Esophagus (tissue), 2 donors: Measurements from ENCODE around the gene C8G. TPM values are rescaled to one million over a fixed set of nuclear protein-coding genes. Genes with fewer than 3 reads are reported as not detected.

Experiments used
- H3K27ac ChIP-seq, 2 donors: one replicate each; pipeline ENCODE4 v1.5.1; 2013; ENCODE audit warnings: low read depth in 2 of 2, mild to moderate bottlenecking in 2 of 2, inconsistent platforms in 1 of 2, low read length in 1 of 2, moderate library complexity in 1 of 2
- H3K27me3 ChIP-seq, 2 donors: one replicate each; pipeline ENCODE4 v1.6.1; 2013; ENCODE audit warnings: low read length in 2 of 2, control low read depth in 1 of 2, mild to moderate bottlenecking in 1 of 2; ENCODE audit not compliant: insufficient read depth in 2 of 2, control insufficient read depth in 1 of 2
- H3K36me3 ChIP-seq, 2 donors: one replicate each; pipeline ENCODE4 v1.6.1; 2013; ENCODE audit warnings: low read length in 1 of 2; ENCODE audit not compliant: control insufficient read depth in 2 of 2, insufficient read depth in 2 of 2
- H3K4me1 ChIP-seq, 2 donors: one replicate each; pipeline ENCODE4 v1.6.1; 2013; ENCODE audit warnings: low read length in 1 of 2; ENCODE audit not compliant: control insufficient read depth in 2 of 2, insufficient read depth in 2 of 2
- H3K4me3 ChIP-seq, 2 donors: one replicate each; pipeline ENCODE4 v1.5.1; 2013; ENCODE audit warnings: low read length in 2 of 2, mild to moderate bottlenecking in 2 of 2, low read depth in 1 of 2, moderate library complexity in 1 of 2
- H3K9me3 ChIP-seq, 2 donors: one replicate each; pipeline ENCODE4 v1.6.1; 2013; ENCODE audit warnings: mild to moderate bottlenecking in 2 of 2, low read depth in 1 of 2, low read length in 1 of 2, moderate library complexity in 1 of 2; ENCODE audit not compliant: control insufficient read depth in 2 of 2, insufficient read depth in 1 of 2
- WGBS, 2 donors: extraction: QIAGEN DNeasy Blood & Tissue Kit; methylation state at CpG; one replicate each; pipeline ENCODE4 v1.1.7; 2013; 5-methylcytosine and 5-hydroxymethylcytosine counted together
- polyA plus RNA-seq, 2 donors: library from polyadenylated mRNA; stranded (reverse); fragments of 200-250 nt; gene quantifications; one replicate each; pipeline ENCODE4 v1.2.3, GENCODE V29; 2013
- donor health status: healthy with polysubstance abuse.
- donor health status: Bipolar disorder and iron deficiency.

Gene C8G
- polyA plus RNA-seq: 1 to 10 TPM; 1.2 to 1.8 TPM

- H3K4me1 ChIP-seq: peaks cover 12 to 15% of the 10 kb centered on the region in 2 donors
- H3K9me3 ChIP-seq: no peaks in the 10 kb centered on the region
- H3K27ac ChIP-seq: peak within 1 kb of the TSS; percentile 84 to 89
- 5 to 6% methylated on average over 60 to 74 of the region's 74 CpGs for WGBS, 2 donors
- H3K4me3 ChIP-seq: peak within 1 kb of the TSS; percentile 81 to 94
- H3K27me3 ChIP-seq: no peaks in the 10 kb centered on the region
- H3K36me3 ChIP-seq: peaks cover 12 to 36% of the 10 kb centered on the region in 2 donors
These were observed at the start of gene C8G, which contains the start of gene FBXW5 for GRCh38 chr9:136944519-136945332. TSS of gene C8G (plus strand) at chr9:136945243. CDS start at chr9:136945321, 78 bp downstream. TSS of gene FBXW5 (minus strand) at chr9:136944738. CDS start at chr9:136944083, 655 bp downstream.

GRCh38 chr9:136896027-136896426, 49.0 kb upstream of the C8G start:
- peaks cover 0 to 20% of the 10 kb centered on the region in 2 donors for H3K36me3 ChIP-seq
- no peak overlapping the region for H3K27ac ChIP-seq
- whole genome bisulfite sequencing, 2 donors: 82 to 84% methylated on average over 11 of the region's 11 CpGs
- no peak overlapping the region for H3K4me3 ChIP-seq
- no peaks in the 10 kb centered on the region for H3K27me3 ChIP-seq
- no peaks in the 10 kb centered on the region for H3K9me3 ChIP-seq
- H3K4me1 ChIP-seq: peaks cover 0 to 10% of the 10 kb centered on the region in 2 donors

- no peaks in the 10 kb centered on the region for H3K27me3 ChIP-seq
- H3K36me3 ChIP-seq: peaks cover 0 to 15% of the 10 kb centered on the region in 2 donors
- 93% methylated on average over 21 of the region's 21 CpGs for WGBS, 2 donors
- H3K9me3 ChIP-seq: no peaks in the 10 kb centered on the region
- H3K4me1 ChIP-seq: peaks cover 7 to 24% of the 10 kb centered on the region in 2 donors
- H3K27ac ChIP-seq: no peak overlapping the region
- no peak overlapping the region for H3K4me3 ChIP-seq
These were observed 46.5 kb upstream of the C8G start for GRCh38 chr9:136898483-136899100.

- Histone ChIP-seq H3K4me1 (peaks cover 7 to 24% of the 10 kb centered on the region in 2 donors), H3K27me3 (no peaks in the 10 kb centered on the region), H3K36me3 (peaks cover 0 to 15% of the 10 kb centered on the region in 2 donors), H3K27ac (peak overlapping the region; percentile 16 to 50), H3K4me3 (peak overlapping the region in 1 of 2 donors; percentile 16), H3K9me3 (no peaks in the 10 kb centered on the region)
- 45 to 57% methylated on average over 9 of the region's 9 CpGs for WGBS, 2 donors
These were observed 45.8 kb upstream of the C8G start for GRCh38 chr9:136899196-136899595.

GRCh38 chr9:136900556-136900955, 44.5 kb upstream of the C8G start:
- H3K36me3 ChIP-seq: peaks cover 0 to 5% of the 10 kb centered on the region in 2 donors
- 84 to 85% methylated on average over 10 of the region's 10 CpGs for WGBS, 2 donors
- H3K27me3 ChIP-seq: no peaks in the 10 kb centered on the region
- H3K4me1 ChIP-seq: peaks cover 7 to 24% of the 10 kb centered on the region in 2 donors
- no peaks in the 10 kb centered on the region for H3K9me3 ChIP-seq
- peak overlapping the region; percentile 97 to 99 for H3K27ac ChIP-seq
- H3K4me3 ChIP-seq: no peak overlapping the region

GRCh38 chr9:136900988-136901515, 44.0 kb upstream of the C8G start:
- 42 to 47% methylated on average over 13 of the region's 13 CpGs for WGBS, 2 donors
- Histone ChIP-seq H3K4me1 (peaks cover 7 to 24% of the 10 kb centered on the region in 2 donors), H3K27me3 (no peaks in the 10 kb centered on the region), H3K9me3 (no peaks in the 10 kb centered on the region), H3K27ac (peak overlapping the region; percentile 97 to 99), H3K4me3 (no peak overlapping the region), H3K36me3 (peaks cover 0 to 5% of the 10 kb centered on the region in 2 donors)

GRCh38 chr9:136901516-136902258, 43.4 kb upstream of the C8G start:
- Histone ChIP-seq H3K27me3 (no peaks in the 10 kb centered on the region), H3K9me3 (no peaks in the 10 kb centered on the region), H3K4me3 (peak overlapping the region; percentile 41 to 42), H3K27ac (peak overlapping the region; percentile 97 to 99), H3K4me1 (peaks cover 7 to 24% of the 10 kb centered on the region in 2 donors), H3K36me3 (peaks cover 0 to 7% of the 10 kb centered on the region in 2 donors)
- 18 to 27% methylated on average over 20 of the region's 20 CpGs for WGBS, 2 donors

- WGBS, 2 donors: 8 to 9% methylated on average over 15 of the region's 15 CpGs
- Histone ChIP-seq H3K9me3 (no peaks in the 10 kb centered on the region), H3K27ac (peak overlapping the region; percentile 97 to 99), H3K4me1 (peaks cover 7 to 24% of the 10 kb centered on the region in 2 donors), H3K27me3 (no peaks in the 10 kb centered on the region), H3K4me3 (peak overlapping the region; percentile 41 to 42), H3K36me3 (peaks cover 3 to 13% of the 10 kb centered on the region in 2 donors)
These were observed 42.7 kb upstream of the C8G start for GRCh38 chr9:136902259-136902821.
